GM23338 (cell line): Measurements from ENCODE around the gene APP. TPM values are rescaled to one million over a fixed set of nuclear protein-coding genes. Genes with fewer than 3 reads are reported as not detected.

ENCODE experiments used
- ATAC-seq: fragments of 200-7000 bp; cut with Tn5 transposase; 3 replicates; pipeline ENCODE4 v1.9.1; 2020
- DNase-seq: peaks from one replicate; pipeline ENCODE4 v3.0.0-alpha.2; 2015; ENCODE audit warnings: low spot score
- H2AFZ ChIP-seq: fragments of 200-600 bp; sonication (generic); 2 replicates; pipeline ENCODE4 v1.8.0; 2016; ENCODE audit warnings: antibody characterized with exemption, mild to moderate bottlenecking, moderate library complexity
- H3F3A ChIP-seq: fragments of 200-600 bp; sonication (generic); replicated peaks from 2 replicates; pipeline ENCODE4 v1.8.0; 2017; ENCODE audit warnings: antibody characterized with exemption, mixed run types, low read depth
- H3K27ac ChIP-seq: fragments of 200-600 bp; sonication (generic); 2 replicates; pipeline ENCODE4 v1.6.1; 2016; ENCODE audit warnings: low read depth
- H3K27me3 ChIP-seq: fragments of 200-600 bp; sonication (generic); 2 replicates; pipeline ENCODE4 v1.8.0; 2016; ENCODE audit warnings: mild to moderate bottlenecking, mixed run types, moderate library complexity; ENCODE audit not compliant: insufficient read depth
- H3K36me3 ChIP-seq: fragments of 200-600 bp; sonication (generic); 2 replicates; pipeline ENCODE4 v1.8.0; 2016; ENCODE audit warnings: mild to moderate bottlenecking; ENCODE audit not compliant: insufficient read depth
- H3K4me1 ChIP-seq: fragments of 200-600 bp; sonication (generic); 2 replicates; pipeline ENCODE4 v1.8.0; 2016; ENCODE audit warnings: mild to moderate bottlenecking, moderate library complexity; ENCODE audit not compliant: insufficient read depth
- H3K4me2 ChIP-seq: fragments of 200-600 bp; sonication (generic); 2 replicates; pipeline ENCODE4 v1.7.1; 2017; ENCODE audit warnings: mixed run types
- H3K4me3 ChIP-seq: fragments of 200-600 bp; sonication (generic); 2 replicates; pipeline ENCODE4 v1.6.1; 2016; ENCODE audit warnings: mixed run types
- H3K79me2 ChIP-seq: fragments of 200-600 bp; sonication (generic); replicated peaks from 2 replicates; pipeline ENCODE4 v1.8.0; 2017; ENCODE audit warnings: mild to moderate bottlenecking; ENCODE audit not compliant: insufficient read depth
- H3K9me2 ChIP-seq: fragments of 200-600 bp; sonication (generic); 2 replicates; pipeline ENCODE4 v1.8.0; 2017; ENCODE audit not compliant: insufficient read depth
- H4K20me1 ChIP-seq: fragments of 200-600 bp; sonication (generic); replicated peaks from 2 replicates; pipeline ENCODE4 v1.8.0; 2017; ENCODE audit warnings: mild to moderate bottlenecking; ENCODE audit not compliant: insufficient read depth
- H3K27ac Mint-ChIP-seq: 2 replicates; pipeline ENCODE4 v1.8.0; 2020; ENCODE audit warnings: inconsistent platforms, mild to moderate bottlenecking, moderate library complexity, mixed read lengths
- H3K27me3 Mint-ChIP-seq: 3 replicates; pipeline ENCODE4 v1.8.0; 2022; ENCODE audit warnings: low read depth, mild to moderate bottlenecking, moderate library complexity, mixed read lengths, inconsistent platforms; ENCODE audit not compliant: insufficient read depth, poor library complexity
- H3K36me3 Mint-ChIP-seq: 3 replicates; pipeline ENCODE4 v1.8.0; 2021; ENCODE audit warnings: low read depth, mild to moderate bottlenecking, inconsistent platforms, moderate library complexity, mixed read lengths
- H3K4me1 Mint-ChIP-seq: 3 replicates; pipeline ENCODE4 v1.8.0; 2020; ENCODE audit warnings: mild to moderate bottlenecking, inconsistent platforms, mixed read lengths
- H3K4me3 Mint-ChIP-seq: 3 replicates; pipeline ENCODE4 v1.8.0; 2021; ENCODE audit warnings: moderate library complexity, mild to moderate bottlenecking, inconsistent platforms, mixed read lengths
- H3K9me3 Mint-ChIP-seq: 3 replicates; pipeline ENCODE4 v1.8.0; 2020; ENCODE audit warnings: moderate library complexity, mild to moderate bottlenecking, inconsistent platforms, mixed read lengths
- CREB1 ChIP-seq: fragments of 250-450 bp; sonication (Bioruptor Pico); IDR thresholded peaks from 2 replicates; pipeline ENCODE4 v1.5.0; 2020; ENCODE audit warnings: low read depth, mild to moderate bottlenecking, moderate library complexity
- ETS1 ChIP-seq: IDR thresholded peaks from 2 replicates; pipeline ENCODE4 v1.6.1; 2016; ENCODE audit warnings: antibody characterized with exemption
- EZH2 ChIP-seq: fragments of 200-600 bp; sonication (generic); IDR thresholded peaks from one replicate; pipeline ENCODE4 v1.8.0; 2017; ENCODE audit warnings: antibody characterized with exemption, mild to moderate bottlenecking, low read depth; ENCODE audit not compliant: unreplicated experiment
- JUNB ChIP-seq: IDR thresholded peaks from one replicate; pipeline ENCODE4 v1.6.1; 2016; ENCODE audit warnings: antibody characterized with exemption; ENCODE audit not compliant: unreplicated experiment
- POLR2AphosphoS5 ChIP-seq: IDR thresholded peaks from 2 replicates; pipeline ENCODE4 v1.6.1; 2016; ENCODE audit warnings: antibody characterized with exemption, low read depth
- REST ChIP-seq: IDR thresholded peaks from one replicate; pipeline ENCODE4 v1.6.1; 2018; ENCODE audit warnings: antibody characterized with exemption; ENCODE audit not compliant: unreplicated experiment
- STAT1 ChIP-seq: IDR thresholded peaks from one replicate; pipeline ENCODE4 v1.6.1; 2016; ENCODE audit warnings: antibody characterized with exemption; ENCODE audit not compliant: unreplicated experiment
- ZNF331 ChIP-seq: fragments of 250-450 bp; sonication (Bioruptor Pico); IDR thresholded peaks from 2 replicates; pipeline ENCODE4 v1.5.0; 2020; ENCODE audit warnings: low read depth, mild to moderate bottlenecking, moderate library complexity
- ZNF462 ChIP-seq: fragments of 250-450 bp; sonication (Bioruptor Pico); IDR thresholded peaks from 2 replicates; pipeline ENCODE4 v1.5.0; 2020; ENCODE audit warnings: mild to moderate bottlenecking, moderate library complexity
- polyA plus RNA-seq: library from polyadenylated mRNA; unstranded; fragments of >200 nt; fragmentation: Nextera tagmentation; extraction: Ambion mirVana; gene quantifications from 2 replicates; pipeline ENCODE4 v1.2.1, GENCODE V29; 2016
- total RNA-seq: library from RNA; depleted of rRNA; stranded (reverse); fragments of >200 nt; shearing (Covaris generic); gene quantifications from 2 replicates; pipeline ENCODE4 v1.2.3, GENCODE V29; 2014

APP gene
- total and polyA plus RNA-seq, 2 experiments from 2014 or later = 69.4 to 444 TPM

GRCh38 chr21:25944672-25945213 is 225.8 kb downstream of the APP start:
- no peak overlapping the region for H3K4me3 Mint-ChIP-seq
- TF ChIP-seq STAT1 (no peak), POLR2AphosphoS5 (no peak), ZNF462 (CRISPR knock-in tag) (no peak), CREB1 (CRISPR knock-in tag) (no peak), ZNF331 (CRISPR knock-in tag) (no peak), REST (no peak), EZH2 (no peak), JUNB (no peak), ETS1 (no peak)

More at GRCh38 chr21:25944672-25945213, 225.8 kb downstream of the APP start:
- H3K27ac ChIP-seq = no peak overlapping the region
- no peak overlapping the region for H2AFZ ChIP-seq
- ATAC-seq (no peak), DNase-seq (no peak)
- H3K79me2 ChIP-seq = peaks cover 21% of the 10 kb centered on the region; the same call in 1 of the 2 replicates
- no peaks in the 10 kb centered on the region for H3K27me3 Mint-ChIP-seq
- no peak overlapping the region for H3K4me3 ChIP-seq
- H3K4me2 ChIP-seq = no peak overlapping the region
- H3K36me3 ChIP-seq = 0 out of 2 replicates have a peak, but pooled peaks cover 12% of the 10 kb centered on the region
- H3K9me3 Mint-ChIP-seq = no peaks in the 10 kb centered on the region
- no peaks in the 10 kb centered on the region for H3K9me2 ChIP-seq
- H3K4me1 Mint-ChIP-seq = no peaks in the 10 kb centered on the region
- H3K4me1 ChIP-seq = no peaks in the 10 kb centered on the region
- no peaks in the 10 kb centered on the region for H3F3A ChIP-seq
- no peaks in the 10 kb centered on the region for H3K27me3 ChIP-seq
- peaks cover under 1% of the 10 kb centered on the region; the same call in 1 of the 2 replicates for H4K20me1 ChIP-seq
- peaks cover 38% of the 10 kb centered on the region for H3K36me3 Mint-ChIP-seq
- no peak overlapping the region for H3K27ac Mint-ChIP-seq
